ENCODE results near the gene ACCS. TPM values are rescaled to one million over a fixed set of nuclear protein-coding genes. Genes with fewer than 3 reads are reported as not detected.

Gene ACCS
- total and polyA plus RNA-seq, 2 of the 4 experiments (the other 2 are of a cell fraction): 1.8 to 7.3 TPM

DNA sequence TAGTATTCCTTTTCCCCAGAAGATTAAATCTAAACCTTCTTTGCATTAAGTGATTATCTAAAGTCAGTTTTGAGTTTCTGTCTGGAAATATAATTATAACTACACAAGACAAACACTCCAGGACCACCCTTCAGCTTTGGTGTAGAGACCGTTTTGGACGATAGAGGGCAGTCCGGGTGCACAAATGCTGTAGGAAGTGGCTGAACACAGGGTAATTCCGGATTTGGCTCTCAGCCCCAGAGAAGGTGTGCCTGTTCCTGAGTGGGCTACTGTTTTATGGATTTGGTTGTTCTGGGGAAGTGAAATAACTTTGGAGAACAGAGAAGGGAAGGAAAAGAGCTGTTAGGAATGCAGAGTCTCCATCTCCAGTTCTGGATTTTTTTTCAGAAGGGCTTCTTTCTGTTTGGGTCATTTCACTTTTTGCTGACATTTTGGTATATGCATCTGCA is 44.2 kb downstream of the ACCS start:
- no peak overlapping the region for H2BK20ac ChIP-seq (ENCODE audit: low read depth, low read length)
- H2AFZ ChIP-seq (replicated peaks; ENCODE audit: low read length, poor library complexity): no peak overlapping the region

More for the DNA sequence above, 44.2 kb downstream of the ACCS start:
- TF ChIP-seq POLR2A (IDR thresholded peaks at IDR 0.05; ENCODE audit: low read depth, low read length): no peak
- TF ChIP-seq, protein P1, sequence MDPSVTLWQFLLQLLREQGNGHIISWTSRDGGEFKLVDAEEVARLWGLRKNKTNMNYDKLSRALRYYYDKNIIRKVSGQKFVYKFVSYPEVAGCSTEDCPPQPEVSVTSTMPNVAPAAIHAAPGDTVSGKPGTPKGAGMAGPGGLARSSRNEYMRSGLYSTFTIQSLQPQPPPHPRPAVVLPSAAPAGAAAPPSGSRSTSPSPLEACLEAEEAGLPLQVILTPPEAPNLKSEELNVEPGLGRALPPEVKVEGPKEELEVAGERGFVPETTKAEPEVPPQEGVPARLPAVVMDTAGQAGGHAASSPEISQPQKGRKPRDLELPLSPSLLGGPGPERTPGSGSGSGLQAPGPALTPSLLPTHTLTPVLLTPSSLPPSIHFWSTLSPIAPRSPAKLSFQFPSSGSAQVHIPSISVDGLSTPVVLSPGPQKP (IDR thresholded peaks at IDR 0.05; ENCODE audit: borderline replicate concordance, low read depth, low read length): no peak
- no peak for TF ChIP-seq NFE2L2 (IDR thresholded peaks at IDR 0.05; ENCODE audit: low read depth, low read length)
- TF ChIP-seq SMC3 (IDR thresholded peaks at IDR 0.05; ENCODE audit: low read depth, low read length): peak; percentile 55
- TF ChIP-seq, protein P2, sequence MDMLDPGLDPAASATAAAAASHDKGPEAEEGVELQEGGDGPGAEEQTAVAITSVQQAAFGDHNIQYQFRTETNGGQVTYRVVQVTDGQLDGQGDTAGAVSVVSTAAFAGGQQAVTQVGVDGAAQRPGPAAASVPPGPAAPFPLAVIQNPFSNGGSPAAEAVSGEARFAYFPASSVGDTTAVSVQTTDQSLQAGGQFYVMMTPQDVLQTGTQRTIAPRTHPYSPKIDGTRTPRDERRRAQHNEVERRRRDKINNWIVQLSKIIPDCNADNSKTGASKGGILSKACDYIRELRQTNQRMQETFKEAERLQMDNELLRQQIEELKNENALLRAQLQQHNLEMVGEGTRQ (IDR thresholded peaks at IDR 0.05; ENCODE audit: low read depth, low read length): no peak
- no peak for TF ChIP-seq MAZ (IDR thresholded peaks at IDR 0.05; ENCODE audit: borderline replicate concordance, low read depth, low read length)
- TF ChIP-seq, protein P3, sequence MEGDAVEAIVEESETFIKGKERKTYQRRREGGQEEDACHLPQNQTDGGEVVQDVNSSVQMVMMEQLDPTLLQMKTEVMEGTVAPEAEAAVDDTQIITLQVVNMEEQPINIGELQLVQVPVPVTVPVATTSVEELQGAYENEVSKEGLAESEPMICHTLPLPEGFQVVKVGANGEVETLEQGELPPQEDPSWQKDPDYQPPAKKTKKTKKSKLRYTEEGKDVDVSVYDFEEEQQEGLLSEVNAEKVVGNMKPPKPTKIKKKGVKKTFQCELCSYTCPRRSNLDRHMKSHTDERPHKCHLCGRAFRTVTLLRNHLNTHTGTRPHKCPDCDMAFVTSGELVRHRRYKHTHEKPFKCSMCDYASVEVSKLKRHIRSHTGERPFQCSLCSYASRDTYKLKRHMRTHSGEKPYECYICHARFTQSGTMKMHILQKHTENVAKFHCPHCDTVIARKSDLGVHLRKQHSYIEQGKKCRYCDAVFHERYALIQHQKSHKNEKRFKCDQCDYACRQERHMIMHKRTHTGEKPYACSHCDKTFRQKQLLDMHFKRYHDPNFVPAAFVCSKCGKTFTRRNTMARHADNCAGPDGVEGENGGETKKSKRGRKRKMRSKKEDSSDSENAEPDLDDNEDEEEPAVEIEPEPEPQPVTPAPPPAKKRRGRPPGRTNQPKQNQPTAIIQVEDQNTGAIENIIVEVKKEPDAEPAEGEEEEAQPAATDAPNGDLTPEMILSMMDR (conservative IDR thresholded peaks at IDR 0.05; ENCODE audit: low read depth, low read length): peak; percentile 75
- no peak for TF ChIP-seq CHD1 (IDR thresholded peaks at IDR 0.05; ENCODE audit: low read depth, low read length)
- TF ChIP-seq MXI1 (IDR thresholded peaks at IDR 0.05; ENCODE audit: borderline replicate concordance, low read depth, low read length): no peak
- TF ChIP-seq MAFK (IDR thresholded peaks at IDR 0.05; ENCODE audit: low read depth, low read length): no peak
- TF ChIP-seq RCOR1 (IDR thresholded peaks at IDR 0.05; ENCODE audit: insufficient replicate concordance, low read length): no peak
- TF ChIP-seq CEBPB (IDR thresholded peaks at IDR 0.05; ENCODE audit: low read depth, low read length): no peak
- TF ChIP-seq RAD21 (IDR thresholded peaks at IDR 0.05; ENCODE audit: low read length): peak; percentile 79
- no peak for TF ChIP-seq RFX5 (IDR thresholded peaks at IDR 0.05; ENCODE audit: low read depth, low read length)
- no peak for TF ChIP-seq BHLHE40 (IDR thresholded peaks at IDR 0.05; ENCODE audit: low read depth, low read length)
- no peak for TF ChIP-seq FOS (IDR thresholded peaks at IDR 0.05; ENCODE audit: low read depth, low read length)
- DNase-seq: peak; percentile 40
- Histone ChIP-seq H3K9ac (ENCODE audit: low read depth, low read length) (no peak overlapping the region), H4K8ac (ENCODE audit: low read depth in 2 of 2, low read length in 2 of 2) (no peak overlapping the region), H3K27me3 (ENCODE audit: control insufficient read depth, insufficient read depth, low read length) (no peaks in the 10 kb centered on the region), H4K5ac (ENCODE audit: low read depth, low read length) (no peak overlapping the region), H2BK5ac (ENCODE audit: low read depth, low read length, poor library complexity, severe bottlenecking) (no peak overlapping the region), H3K14ac (replicated peaks; ENCODE audit: low read depth, low read length) (no peak overlapping the region), H3K36me3 (ENCODE audit: control insufficient read depth, insufficient read depth, low read length) (peaks cover 23% of the 10 kb centered on the region), H3K27ac (ENCODE audit: insufficient read depth, low read length) (no peak overlapping the region), H3K9me3 (ENCODE audit: control insufficient read depth, insufficient read depth, low read length) (no peaks in the 10 kb centered on the region), H3K23ac (ENCODE audit: low read depth, low read length) (no peak overlapping the region), H4K91ac (ENCODE audit: insufficient read depth, low read depth, low read length) (no peak overlapping the region), H3K4me3 (ENCODE audit: insufficient read depth, low read depth, low read length) (no peak overlapping the region), H3K56ac (ENCODE audit: extremely low read depth, insufficient read depth, low read length) (no peak overlapping the region), H2BK15ac (ENCODE audit: low read depth, low read length) (no peak overlapping the region), H4K20me1 (ENCODE audit: insufficient read depth, low read length) (peaks cover 22% of the 10 kb centered on the region), H3K4ac (ENCODE audit: low read depth, low read length) (no peak overlapping the region), H3K18ac (ENCODE audit: low read depth, low read length) (no peak overlapping the region), H3K4me2 (ENCODE audit: low read depth, low read length) (no peak overlapping the region), H2BK120ac (ENCODE audit: low read depth, low read length) (no peak overlapping the region), H3K9me1 (ENCODE audit: insufficient read depth, low read length) (peaks cover 10% of the 10 kb centered on the region), H3K79me1 (ENCODE audit: low read depth in 1 of 2, low read length in 2 of 2) (peaks cover 3 to 24% of the 10 kb centered on the region in 2 experiments; a peak in 3 of 4 replicates), H2AK9ac (replicated peaks; ENCODE audit: low read depth, low read length, poor library complexity) (no peak overlapping the region), H2AK5ac (ENCODE audit: low read depth, low read length) (no peak overlapping the region), H3K4me1 (ENCODE audit: control insufficient read depth, insufficient read depth, low read length) (no peaks in the 10 kb centered on the region)
- intact Hi-C loops (cut with micrococcal nuclease): loop anchor here (1.0 kb wide), 1 partner anchor 428 kb away; no protein-coding TSS in a partner anchor
- ChIA-PET POLR2A (ENCODE audit: unreplicated experiment) (no interaction called here), CTCF (interaction anchor here (0.5 to 1.7 kb wide), 4 partner anchors 10 to 502 kb away, joined by 3 to 7 read pairs (median 4); no protein-coding TSS in a partner anchor)
- WGBS, 2 experiments (ENCODE audit: extremely low coverage in 2 of 2, insufficient read length in 1 of 2): 0% methylated on average over 2 of the region's 4 CpGs; no CpG with 5 or more reads in 1 of the 2 experiments
- in situ Hi-C loops (cut with MboI; ENCODE audit: low sequenced_read_pairs): loop anchor here (25.0 kb wide), 1 partner anchor 802 kb away; no protein-coding TSS in a partner anchor
- no TSS peak for BruUV-seq (replicated peaks)
- dilution Hi-C loops (cut with HindIII; ENCODE audit: low sequenced_read_pairs, unreplicated experiment): no loop called here
- ATAC-seq (ENCODE audit: low read depth): peak; percentile 86

Data from IMR-90 (cell line).